Parathyroid adenoma (tissue), 2 donors: ENCODE measurements around the gene CARD10.
"Not testable (repeated sequence)": the region's sequence is repeated elsewhere in the genome, so short reads cannot be mapped to it uniquely, and the experiment has no call there.

Source experiments
- H2AFZ ChIP-seq: fragments of 300-600 bp; sonication (generic); one replicate; pipeline ENCODE4 v1.7.0; 2017; ENCODE audit warnings: antibody characterized with exemption, mild to moderate bottlenecking
- H3K27ac ChIP-seq: fragments of 300-600 bp; sonication (generic); one replicate; pipeline ENCODE4 v1.7.0; 2017
- H3K27me3 ChIP-seq: fragments of 300-600 bp; sonication (generic); one replicate; pipeline ENCODE4 v1.7.0; 2017; ENCODE audit warnings: low read length; ENCODE audit not compliant: control insufficient read depth, insufficient read depth
- H3K36me3 ChIP-seq: fragments of 300-600 bp; sonication (generic); one replicate; pipeline ENCODE4 v1.7.0; 2017; ENCODE audit warnings: low read length; ENCODE audit not compliant: control insufficient read depth, insufficient read depth
- H3K4me1 ChIP-seq: fragments of 300-600 bp; sonication (generic); one replicate; pipeline ENCODE4 v1.7.0; 2017; ENCODE audit warnings: control low read depth
- H3K4me2 ChIP-seq: fragments of 300-600 bp; sonication (generic); one replicate; pipeline ENCODE4 v1.7.0; 2017; ENCODE audit warnings: low read length
- H3K4me3 ChIP-seq: fragments of 300-600 bp; sonication (generic); one replicate; pipeline ENCODE4 v1.7.0; 2017; ENCODE audit warnings: low read depth, low read length
- H3K79me2 ChIP-seq: fragments of 300-600 bp; sonication (generic); one replicate; pipeline ENCODE4 v1.7.0; 2017; ENCODE audit warnings: control low read depth
- H3K9ac ChIP-seq: fragments of 300-600 bp; sonication (generic); one replicate; pipeline ENCODE4 v1.7.0; 2017; ENCODE audit warnings: mild to moderate bottlenecking
- H3K9me3 ChIP-seq: fragments of 300-600 bp; sonication (generic); one replicate; pipeline ENCODE4 v1.7.0; 2017; ENCODE audit warnings: low read length; ENCODE audit not compliant: control insufficient read depth
- CTCF ChIP-seq: fragments of 300-600 bp; sonication (generic); IDR thresholded peaks from one replicate; pipeline ENCODE4 v1.7.0; 2017; ENCODE audit warnings: antibody characterized with exemption, mild to moderate bottlenecking
- donor health status: primary hyperparathyroidism.

CARD10 gene

GRCh38 chr22:37470087-37470445 is 49.1 kb downstream of the CARD10 start:
- Histone ChIP-seq H3K9me3 (no peaks in the 10 kb centered on the region), H3K4me3 (no peak overlapping the region), H3K9ac (no peak overlapping the region), H3K36me3 (no peaks in the 10 kb centered on the region), H3K79me2 (no peaks in the 10 kb centered on the region), H3K4me1 (no peaks in the 10 kb centered on the region), H3K4me2 (no peak overlapping the region), H3K27me3 (no peaks in the 10 kb centered on the region), H2AFZ (no peak overlapping the region), H3K27ac (no peak overlapping the region)
- TF ChIP-seq CTCF, result no peak

DNA sequence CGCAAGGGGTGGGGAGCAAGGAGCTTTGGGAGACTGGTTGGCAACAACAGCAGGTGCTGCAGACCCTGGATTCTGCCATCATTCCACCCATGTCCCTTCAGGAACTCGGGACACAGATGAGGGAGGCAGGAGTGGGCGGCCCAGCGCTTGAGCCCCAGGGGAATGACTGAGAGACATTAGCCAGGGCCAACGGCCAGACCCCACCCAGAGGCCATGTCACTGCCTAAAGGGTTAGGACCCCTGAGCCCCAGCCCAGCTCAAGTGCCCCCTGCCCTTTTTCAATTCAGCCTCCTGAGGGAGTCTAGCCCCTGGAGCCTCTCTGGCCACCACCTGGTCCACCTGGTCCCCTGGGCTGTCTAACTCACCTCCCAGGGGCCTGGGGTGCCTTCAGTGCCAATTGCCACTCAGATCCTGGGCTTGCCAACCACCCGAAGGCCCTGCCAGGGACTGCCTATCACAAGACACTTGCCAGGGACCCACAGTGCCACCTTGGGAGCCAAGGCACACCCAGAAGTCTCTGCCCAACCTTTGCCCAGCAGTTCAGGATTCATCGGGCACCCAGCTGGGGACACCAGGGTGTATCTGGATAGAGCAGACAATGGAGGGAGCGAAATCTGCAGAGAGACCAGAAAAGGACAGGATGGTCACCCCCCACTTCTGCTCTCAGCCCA is 49.7 kb downstream of the CARD10 start:
- H2AFZ ChIP-seq, result no peak overlapping the region
- H3K27me3 ChIP-seq, result no peaks in the 10 kb centered on the region
- no peaks in the 10 kb centered on the region for H3K79me2 ChIP-seq
- H3K27ac ChIP-seq, result no peak overlapping the region
- H3K4me1 ChIP-seq, result no peaks in the 10 kb centered on the region
- no peaks in the 10 kb centered on the region for H3K36me3 ChIP-seq
- H3K9ac ChIP-seq, result no peak overlapping the region
- no peak for TF ChIP-seq CTCF
- H3K4me2 ChIP-seq, result no peak overlapping the region
- no peaks in the 10 kb centered on the region for H3K9me3 ChIP-seq
- H3K4me3 ChIP-seq, result no peak overlapping the region

DNA sequence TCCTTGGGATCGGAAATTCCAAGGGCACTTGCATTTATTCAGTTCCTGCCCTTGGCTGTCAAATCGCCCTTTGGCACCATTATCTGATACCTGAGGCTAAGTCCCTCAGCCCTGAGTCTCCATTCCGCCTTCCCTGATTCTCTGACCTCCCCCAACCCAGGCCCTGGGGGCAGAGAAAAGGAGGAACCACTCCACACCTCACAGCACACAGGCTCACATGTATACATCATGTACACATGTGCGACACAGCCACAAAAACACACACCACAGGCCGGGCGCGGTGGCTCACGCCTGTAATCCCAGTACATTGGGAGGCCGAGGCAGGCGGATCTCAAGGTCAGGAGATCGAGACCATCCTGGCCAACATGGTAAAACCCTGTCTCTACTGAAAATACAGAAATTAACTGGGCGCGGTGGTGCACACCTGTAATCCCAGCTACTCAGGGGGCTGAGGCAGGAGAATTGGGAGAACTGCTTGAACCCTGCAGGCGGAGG is 51.0 kb downstream of the CARD10 start:
- not testable (repeated sequence) for H3K4me3 ChIP-seq, H3K27me3 ChIP-seq, H2AFZ ChIP-seq, H3K4me2 ChIP-seq, H3K9ac ChIP-seq, H3K79me2 ChIP-seq, H3K27ac ChIP-seq, H3K36me3 ChIP-seq, H3K9me3 ChIP-seq, H3K4me1 ChIP-seq

GRCh38 chr22:37467391-37467955 is 51.7 kb downstream of the CARD10 start:
- Histone ChIP-seq H2AFZ (no peak overlapping the region), H3K9me3 (no peaks in the 10 kb centered on the region), H3K27me3 (no peaks in the 10 kb centered on the region), H3K4me1 (no peaks in the 10 kb centered on the region), H3K4me2 (no peak overlapping the region), H3K27ac (no peak overlapping the region), H3K4me3 (no peak overlapping the region), H3K36me3 (no peaks in the 10 kb centered on the region), H3K79me2 (no peaks in the 10 kb centered on the region), H3K9ac (no peak overlapping the region)
- TF ChIP-seq CTCF, result no peak

DNA sequence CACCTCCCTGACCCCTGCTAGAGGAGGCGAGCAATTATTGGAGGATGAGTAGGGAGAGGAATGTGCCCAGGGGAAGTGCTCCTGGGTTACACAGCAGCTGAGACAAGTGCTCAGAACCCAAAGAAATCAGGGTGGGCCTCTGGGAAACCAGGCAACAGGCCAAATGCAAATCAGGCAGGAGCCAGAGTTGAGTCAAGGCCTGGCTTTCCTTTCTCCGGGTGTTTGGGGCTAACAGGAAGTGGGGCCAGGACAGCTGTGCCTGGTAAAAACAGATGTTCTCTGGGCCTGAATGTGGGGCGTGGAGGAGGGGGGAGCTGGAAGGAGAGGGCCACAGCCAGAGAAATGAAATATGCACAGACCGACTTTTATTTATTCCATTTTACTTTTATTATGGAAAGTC is 55.0 kb downstream of the CARD10 start:
- H3K9me3 ChIP-seq, result no peaks in the 10 kb centered on the region
- H3K36me3 ChIP-seq, result no peaks in the 10 kb centered on the region
- H3K4me3 ChIP-seq, result no peak overlapping the region
- no peak overlapping the region for H3K9ac ChIP-seq
- H3K27me3 ChIP-seq, result no peaks in the 10 kb centered on the region
- H3K27ac ChIP-seq, result no peak overlapping the region
- H2AFZ ChIP-seq, result no peak overlapping the region
- TF ChIP-seq CTCF, result no peak
- H3K79me2 ChIP-seq, result no peaks in the 10 kb centered on the region
- H3K4me1 ChIP-seq, result no peaks in the 10 kb centered on the region
- no peak overlapping the region for H3K4me2 ChIP-seq
